ENCODE measurements around the gene KANK4.

GRCh38 chr1:62240651-62241370 lies 78.4 kb downstream of the KANK4 start:
- TF ChIP-seq POLR2AphosphoS5 (IDR thresholded peaks at IDR 0.05; ENCODE audit: borderline replicate concordance, low read depth, low read length), result no peak
- no peak for TF ChIP-seq EZH2 (IDR thresholded peaks at IDR 0.05)

All from SK-N-MC (cell line).